ENCODE measurements around the gene BCL11A.

GRCh38 chr2:60486067-60486466 lies 67.4 kb downstream of the BCL11A start:
- TF ChIP-seq POU6F1 (CRISPR knock-in tag; IDR thresholded peaks at IDR 0.05; ENCODE audit: borderline replicate concordance, low read depth): no peak
- no peak for TF ChIP-seq RARB (CRISPR knock-in tag; IDR thresholded peaks at IDR 0.05)
- no peak for TF ChIP-seq CSRNP3 (CRISPR knock-in tag; IDR thresholded peaks at IDR 0.05)

Measured in SK-N-SH treated with all-trans-retinoic acid at 6 μM for 48 hours (cell line).